Subcutaneous abdominal adipose tissue (tissue), 5 donors: ENCODE results near the gene ZC3H10.
A peak's percentile ranks its signal among the peaks of the same experiment; 100 is the strongest.
"Not testable (repeated sequence)": the region's sequence is repeated elsewhere in the genome, so short reads cannot be mapped to it uniquely, and the experiment has no call there.

ENCODE experiments used
- H3K27ac ChIP-seq: one replicate; pipeline ENCODE4 v1.7.0; 2013; ENCODE audit warnings: low read depth, mild to moderate bottlenecking, inconsistent platforms, low read length, moderate library complexity
- H3K27me3 ChIP-seq, 5 donors: one replicate each; pipeline ENCODE4 v1.7.0; 2013; ENCODE audit warnings: low read length in 5 of 5, inconsistent platforms in 1 of 5; ENCODE audit not compliant: control insufficient read depth in 5 of 5, insufficient read depth in 4 of 5
- H3K36me3 ChIP-seq, 5 donors: one replicate each; pipeline ENCODE4 v1.7.0; 2013; ENCODE audit warnings: low read length in 5 of 5; ENCODE audit not compliant: control insufficient read depth in 5 of 5, insufficient read depth in 5 of 5
- H3K4me1 ChIP-seq, 5 donors: one replicate each; pipeline ENCODE4 v1.7.0; 2013; ENCODE audit warnings: low read length in 5 of 5, mild to moderate bottlenecking in 3 of 5, moderate library complexity in 1 of 5; ENCODE audit not compliant: control insufficient read depth in 5 of 5, insufficient read depth in 5 of 5
- H3K4me3 ChIP-seq, 5 donors: one replicate each; pipeline ENCODE4 v1.7.0; 2013; ENCODE audit warnings: low read length in 5 of 5, low read depth in 1 of 5
- H3K9ac ChIP-seq, 5 donors: one replicate each; pipeline ENCODE4 v1.7.0; 2013; ENCODE audit warnings: low read length in 5 of 5, mild to moderate bottlenecking in 4 of 5, moderate library complexity in 3 of 5
- H3K9me3 ChIP-seq, 5 donors: one replicate each; pipeline ENCODE4 v1.7.0; 2013; ENCODE audit warnings: low read length in 5 of 5; ENCODE audit not compliant: control insufficient read depth in 5 of 5
- donor health status: healthy.
- donor health status: healthy.
- donor health status: healthy.
- donor health status: healthy.
- donor health status: healthy.

The ZC3H10 gene

GRCh38 chr12:56152756-56153677 lies 35.0 kb downstream of the ZC3H10 start:
- Histone ChIP-seq H3K4me1 (peaks cover 3 to 38% (median 33%) of the 10 kb centered on the region in 5 donors), H3K9me3 (no peaks in the 10 kb centered on the region), H3K4me3 (peak overlapping the region; percentile 53 to 83 (median 74)), H3K27ac (peak overlapping the region; percentile 92), H3K27me3 (no peaks in the 10 kb centered on the region), H3K9ac (peak overlapping the region; percentile 33 to 78 (median 71)), H3K36me3 (no peaks in the 10 kb centered on the region)

- Histone ChIP-seq H3K27me3 (no peaks in the 10 kb centered on the region), H3K27ac (no peak overlapping the region), H3K36me3 (no peaks in the 10 kb centered on the region), H3K9me3 (no peaks in the 10 kb centered on the region), H3K4me3 (no peak overlapping the region), H3K9ac (peak overlapping the region in 1 of 5 donors; percentile 33), H3K4me1 (peaks cover 3 to 38% (median 34%) of the 10 kb centered on the region in 5 donors)
Measured at GRCh38 chr12:56153678-56154065, 35.6 kb downstream of the ZC3H10 start.

DNA sequence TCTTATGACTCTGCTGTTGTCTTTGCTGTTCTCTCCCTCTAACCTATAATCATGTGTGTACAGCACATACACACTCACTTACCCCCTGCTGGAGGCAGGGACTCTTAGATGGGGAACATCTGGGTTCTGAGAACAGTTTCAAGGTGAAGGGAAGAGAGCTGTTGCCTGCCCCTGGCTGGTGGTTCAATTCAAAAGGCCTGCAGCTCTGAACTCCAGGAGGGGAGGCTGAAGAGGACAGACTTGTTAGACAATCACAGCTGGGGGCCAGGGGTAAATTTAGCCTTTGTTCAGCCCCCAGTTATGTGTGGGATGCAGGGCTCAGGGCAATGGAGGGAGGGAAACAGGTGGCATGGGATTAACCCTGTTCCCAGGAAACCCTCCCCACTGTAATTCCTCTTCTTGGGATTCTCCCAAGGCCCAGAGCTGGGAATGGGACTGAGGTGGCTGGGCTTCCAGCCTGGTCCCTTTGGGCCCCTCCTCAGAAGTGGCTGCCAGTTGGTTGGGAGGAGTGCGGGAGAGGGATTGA lies 36.2 kb downstream of the ZC3H10 start:
- H3K27ac ChIP-seq: no peak overlapping the region
- H3K4me1 ChIP-seq: peaks cover 3 to 44% (median 38%) of the 10 kb centered on the region in 5 donors
- H3K9ac ChIP-seq: no peak overlapping the region
- no peaks in the 10 kb centered on the region for H3K9me3 ChIP-seq
- no peaks in the 10 kb centered on the region for H3K27me3 ChIP-seq
- no peaks in the 10 kb centered on the region for H3K36me3 ChIP-seq
- H3K4me3 ChIP-seq: no peak overlapping the region

DNA sequence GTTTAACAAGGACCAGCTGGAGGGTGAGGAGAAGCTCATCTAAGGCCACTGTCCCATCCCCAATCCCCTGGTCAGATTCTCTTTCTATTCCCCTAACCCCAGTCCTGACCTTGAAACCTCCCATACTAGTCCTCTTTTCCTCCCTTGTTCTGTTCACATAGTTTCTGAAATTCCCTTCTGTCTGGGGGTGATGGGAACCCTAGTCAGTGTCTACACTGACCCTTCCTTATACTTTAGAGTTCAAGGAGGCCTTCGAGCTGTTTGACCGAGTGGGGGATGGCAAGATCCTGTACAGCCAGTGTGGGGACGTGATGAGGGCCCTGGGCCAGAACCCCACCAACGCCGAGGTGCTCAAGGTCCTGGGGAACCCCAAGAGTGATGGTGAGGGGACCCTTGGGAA lies 36.8 kb downstream of the ZC3H10 start:
- Histone ChIP-seq H3K27me3 (no peaks in the 10 kb centered on the region), H3K27ac (no peak overlapping the region), H3K9ac (no peak overlapping the region), H3K36me3 (peaks cover 0 to 4% (median 4%) of the 10 kb centered on the region in 5 donors), H3K4me3 (no peak overlapping the region), H3K4me1 (peaks cover 6 to 49% (median 44%) of the 10 kb centered on the region in 5 donors), H3K9me3 (no peaks in the 10 kb centered on the region)

DNA sequence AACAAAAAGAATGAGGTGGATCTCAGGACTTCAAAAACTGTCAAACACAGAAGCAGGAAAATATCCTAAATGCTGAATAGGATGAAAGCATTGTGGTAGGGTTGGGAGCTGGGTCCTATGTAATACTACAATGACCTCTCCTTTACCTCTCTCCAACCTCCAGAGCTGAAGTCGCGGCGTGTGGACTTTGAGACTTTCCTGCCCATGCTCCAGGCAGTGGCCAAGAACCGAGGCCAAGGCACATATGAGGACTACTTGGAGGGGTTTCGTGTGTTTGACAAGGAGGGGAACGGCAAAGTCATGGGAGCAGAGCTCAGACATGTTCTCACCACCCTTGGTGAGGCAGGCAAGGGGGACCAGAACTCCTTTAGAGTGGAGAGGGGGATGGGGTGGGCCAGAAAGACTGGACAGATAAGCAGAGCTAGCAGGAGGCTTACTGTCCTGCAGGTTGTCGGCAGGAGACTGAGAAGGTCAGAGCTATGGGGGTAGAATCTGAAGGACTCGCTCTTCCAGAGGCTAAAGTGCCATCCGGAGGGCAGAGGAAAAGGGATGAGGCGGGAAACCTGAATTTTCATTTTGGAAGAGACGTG lies 37.3 kb downstream of the ZC3H10 start:
- peaks cover 11 to 54% (median 48%) of the 10 kb centered on the region in 5 donors for H3K4me1 ChIP-seq
- H3K4me3 ChIP-seq: no peak overlapping the region

GRCh38 chr12:56156464-56157200 lies 38.6 kb downstream of the ZC3H10 start:
- H3K27me3 ChIP-seq, H3K9me3 ChIP-seq: not testable (repeated sequence)
- H3K27ac ChIP-seq: peak overlapping the region; percentile 92
- H3K36me3 ChIP-seq: peaks cover 0 to 22% (median 22%) of the 10 kb centered on the region in 5 donors
- peak overlapping the region in 3 of 5 donors; percentile 57 to 75 (median 65) for H3K9ac ChIP-seq
- peak overlapping the region in 4 of 5 donors; percentile 62 to 98 (median 82) for H3K4me3 ChIP-seq
- peaks cover 18 to 57% (median 50%) of the 10 kb centered on the region in 5 donors for H3K4me1 ChIP-seq

More for the DNA sequence above, 37.3 kb downstream of the ZC3H10 start:
- H3K9me3 ChIP-seq: no peaks in the 10 kb centered on the region
- no peak overlapping the region for H3K27ac ChIP-seq
- H3K9ac ChIP-seq: no peak overlapping the region
- H3K27me3 ChIP-seq: no peaks in the 10 kb centered on the region
- peaks cover 0 to 10% (median 9%) of the 10 kb centered on the region in 5 donors for H3K36me3 ChIP-seq

DNA sequence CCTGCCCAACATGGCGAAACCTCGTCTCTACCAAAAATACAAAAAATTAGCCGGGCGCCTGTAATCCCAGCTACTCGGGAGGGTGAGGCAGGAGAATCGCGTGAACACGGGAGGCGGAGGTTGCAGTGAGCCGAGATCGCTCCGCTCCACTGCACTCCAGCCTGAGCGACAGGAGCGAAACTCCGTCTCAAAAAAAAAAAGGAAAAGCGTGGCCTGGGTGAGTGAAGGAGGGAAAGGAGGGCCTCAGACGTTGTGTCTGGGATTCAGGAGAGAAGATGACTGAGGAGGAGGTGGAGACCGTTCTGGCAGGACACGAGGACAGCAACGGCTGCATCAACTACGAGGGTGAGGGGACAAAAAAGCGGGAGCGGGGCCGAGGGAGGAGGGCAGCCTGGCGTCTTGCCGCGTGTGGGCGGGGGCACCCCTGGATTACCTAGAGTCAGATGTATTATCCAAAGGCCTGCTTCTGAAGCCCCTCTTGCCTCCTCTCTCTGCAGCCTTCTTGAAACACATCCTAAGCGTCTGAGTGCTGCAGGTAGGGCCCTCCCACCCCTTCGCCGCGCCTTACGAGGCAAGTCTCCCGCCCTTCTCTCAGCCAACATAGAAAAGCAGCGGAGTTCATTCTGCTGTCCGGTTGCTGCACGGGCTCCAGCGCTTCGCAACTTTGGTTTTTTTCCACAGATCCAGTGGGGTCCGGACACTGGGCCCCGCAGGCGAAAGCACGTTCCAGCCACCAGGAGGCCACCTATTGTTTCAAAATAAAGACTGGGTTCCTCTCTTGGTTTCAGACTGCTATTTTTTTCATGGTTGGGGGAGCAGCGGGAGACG lies 39.3 kb downstream of the ZC3H10 start:
- Histone ChIP-seq H3K36me3 (peaks cover 0 to 30% (median 29%) of the 10 kb centered on the region in 5 donors), H3K27me3 (no peaks in the 10 kb centered on the region), H3K4me1 (peaks cover 18 to 56% (median 53%) of the 10 kb centered on the region in 5 donors), H3K9ac (peak overlapping the region in 4 of 5 donors; percentile 57 to 75 (median 68)), H3K9me3 (no peaks in the 10 kb centered on the region), H3K27ac (peak overlapping the region; percentile 92), H3K4me3 (peak overlapping the region; percentile 62 to 98 (median 80))

GRCh38 chr12:56158029-56158925 lies 40.2 kb downstream of the ZC3H10 start, which contains the start of gene MYL6:
TSS of gene MYL6 (plus strand) at chr12:56158359. CDS start at chr12:56158402, 43 bp downstream.
- peaks cover 18 to 47% (median 46%) of the 10 kb centered on the region in 5 donors for H3K4me1 ChIP-seq
- peak within 1 kb of the TSS; percentile 93 to 98 (median 97) for H3K4me3 ChIP-seq
- H3K9me3 ChIP-seq: no peaks in the 10 kb centered on the region
- H3K27me3 ChIP-seq: no peaks in the 10 kb centered on the region
- peak within 1 kb of the TSS; percentile 98 for H3K27ac ChIP-seq
- peak within 1 kb of the TSS; percentile 93 to 99 (median 96) for H3K9ac ChIP-seq
- H3K36me3 ChIP-seq: peaks cover 0 to 38% (median 38%) of the 10 kb centered on the region in 5 donors
